B cell (primary cell): ENCODE data around the gene AP2S1. TPM values are rescaled to one million over a fixed set of nuclear protein-coding genes. Genes with fewer than 3 reads are reported as not detected.

Experiments used
- ATAC-seq: fragments of 200-7000 bp; cut with Tn5 transposase; one replicate; pipeline ENCODE4 v1.10.0; 2021; ENCODE audit warnings: low read depth, mild to moderate bottlenecking, moderate number of reproducible peaks, moderate library complexity
- CTCF ChIA-PET: fragments of 350-600 bp; sonication (Branson Sonifier 250); formaldehyde crosslinking; loops from one replicate; lab custom pipeline; 2021; ENCODE audit warnings: antibody characterized with exemption, inconsistent platforms; lab: Charles Lee
- POLR2A ChIA-PET: fragments of 350-600 bp; sonication (Branson Sonifier 250); formaldehyde crosslinking; loops from one replicate; lab custom pipeline; 2021; ENCODE audit warnings: antibody characterized with exemption; lab: Charles Lee
- DNase-seq: peaks from one replicate; pipeline ENCODE4 v3.0.0; 2013
- H2AFZ ChIP-seq: 2 replicates; pipeline ENCODE4 v1.6.1; 2012; ENCODE audit warnings: mild to moderate bottlenecking, low read depth, low read length; ENCODE audit not compliant: insufficient read depth, poor library complexity, severe bottlenecking
- H3K27ac ChIP-seq, 2 donors: 1 replicate in 1 of 2; 2 replicates in 1 of 2; pipeline ENCODE4 v1.5.1; 2012 to 2013; ENCODE audit warnings: low read length in 2 of 2, mild to moderate bottlenecking in 2 of 2, moderate library complexity in 1 of 2
- H3K27me3 ChIP-seq, 4 experiments: fragments of 200-600 bp in 1 of 4; sonication (generic) in 1 of 4; replicated peaks in 1 of 4; 1 replicate in 2 of 4; 2 replicates in 2 of 4; pipeline versions ENCODE4 v1.6.1 to v1.7.0; 2013 to 2016; ENCODE audit warnings: low read length in 3 of 4, mild to moderate bottlenecking in 2 of 4, mixed read lengths in 1 of 4, moderate library complexity in 1 of 4; ENCODE audit not compliant: insufficient read depth in 4 of 4, control insufficient read depth in 3 of 4; ENCODE audit errors: control extremely low read depth in 1 of 4
- H3K36me3 ChIP-seq, 2 experiments: replicated peaks in 1 of 2; 1 replicate in 1 of 2; 2 replicates in 1 of 2; pipeline versions ENCODE4 v1.6.1 to v1.7.1; 2013; ENCODE audit warnings: low read length in 1 of 2; ENCODE audit not compliant: insufficient read depth in 2 of 2, control insufficient read depth in 1 of 2; ENCODE audit errors: control extremely low read depth in 1 of 2, extremely low read depth in 1 of 2
- H3K4me1 ChIP-seq, 2 donors: fragments of 200-600 bp in 1 of 2; sonication (generic) in 1 of 2; 1 replicate in 1 of 2; 2 replicates in 1 of 2; pipeline versions ENCODE4 v1.5.1 to v1.6.1; 2013 to 2017; ENCODE audit warnings: low read length in 2 of 2; ENCODE audit not compliant: control insufficient read depth in 2 of 2, insufficient read depth in 2 of 2
- H3K4me2 ChIP-seq: replicated peaks from 2 replicates; pipeline ENCODE3; 2012; ENCODE audit warnings: mild to moderate bottlenecking, low read depth, low read length; ENCODE audit not compliant: poor library complexity, severe bottlenecking
- H3K4me3 ChIP-seq, 5 experiments: fragments of 200-600 bp in 1 of 5; sonication (generic) in 1 of 5; 1 replicate in 3 of 5; 2 replicates in 2 of 5; pipeline versions ENCODE4 v1.5.1 to v1.7.0; 2011 to 2016; ENCODE audit warnings: low read length in 4 of 5, mild to moderate bottlenecking in 4 of 5, low read depth in 2 of 5, control low read depth in 1 of 5, moderate library complexity in 1 of 5; ENCODE audit not compliant: insufficient read depth in 1 of 5; ENCODE audit errors: control extremely low read depth in 1 of 5, extremely low read depth in 1 of 5
- H3K79me2 ChIP-seq: fragments of 200-600 bp; sonication (generic); one replicate; pipeline ENCODE4 v1.6.0; 2016; ENCODE audit warnings: low read length; ENCODE audit not compliant: control insufficient read depth, insufficient read depth
- H3K9ac ChIP-seq: fragments of 200-600 bp; sonication (generic); 2 replicates; pipeline ENCODE4 v1.6.1; 2017; ENCODE audit warnings: mild to moderate bottlenecking, low read length, moderate library complexity
- H3K9me3 ChIP-seq, 3 donors: one replicate each; pipeline versions ENCODE4 v1.6.1 to v1.7.1; 2013; ENCODE audit warnings: low read length in 2 of 3; ENCODE audit not compliant: control insufficient read depth in 2 of 3, insufficient read depth in 1 of 3; ENCODE audit errors: control extremely low read depth in 1 of 3
- H4K20me1 ChIP-seq: 2 replicates; pipeline ENCODE4 v1.6.0; 2012; ENCODE audit warnings: mild to moderate bottlenecking, low read length; ENCODE audit not compliant: insufficient read depth, control insufficient read depth, poor library complexity, severe bottlenecking
- H3K27ac Mint-ChIP-seq: one replicate; pipeline ENCODE4 v1.8.0; 2021; ENCODE audit warnings: mixed read lengths
- H3K27me3 Mint-ChIP-seq: one replicate; pipeline ENCODE4 v1.8.0; 2021; ENCODE audit warnings: mixed read lengths
- H3K4me1 Mint-ChIP-seq: one replicate; pipeline ENCODE4 v1.8.0; 2021; ENCODE audit warnings: mixed read lengths
- H3K4me3 Mint-ChIP-seq: one replicate; pipeline ENCODE4 v1.8.0; 2021; ENCODE audit warnings: mixed read lengths
- H3K9me3 Mint-ChIP-seq: one replicate; pipeline ENCODE4 v1.8.0; 2022; ENCODE audit warnings: mixed read lengths; ENCODE audit not compliant: insufficient read depth
- CTCF ChIP-seq: fragments of 200-600 bp; IDR thresholded peaks from one replicate; pipeline ENCODE4 v1.8.0; 2022; ENCODE audit warnings: antibody characterized with exemption, mild to moderate bottlenecking
- EZH2 ChIP-seq: IDR thresholded peaks from 2 replicates; pipeline ENCODE4 v1.6.1; 2012; ENCODE audit warnings: borderline replicate concordance, low read depth, mild to moderate bottlenecking, moderate library complexity, low read length; ENCODE audit not compliant: insufficient read depth, poor library complexity, severe bottlenecking
- WGBS: methylation state at CpG from one replicate; pipeline ENCODE4 v1.1.5; 2013; ENCODE audit warnings: missing lambda C conversion rate; ENCODE audit not compliant: insufficient coverage; 5-methylcytosine and 5-hydroxymethylcytosine counted together
- intact Hi-C: fragments of 100-400 bp; cut with micrococcal nuclease; formaldehyde crosslinking; loops from one replicate; pipeline ENCODE4 v1.10.0; 2022
- polyA plus RNA-seq: library from polyadenylated mRNA; depleted of rRNA; stranded (reverse); fragments of >200 nt; gene quantifications from 2 replicates; pipeline ENCODE4 v1.2.3, GENCODE V29; 2012
- total RNA-seq, 2 donors: library from RNA; stranded (reverse); fragments of 120-200 nt in 1 of 2; gene quantifications; 1 replicate in 1 of 2; 2 replicates in 1 of 2; pipeline versions ENCODE4 v1.2.3 to v1.2.4, GENCODE V29; 2013 to 2022

AP2S1 gene
- total and polyA plus RNA-seq, 2 donors (not counting 1 experiment from before 2014, with no cell fraction given), result 47.2 to 51.3 TPM

GRCh38 chr19:46802152-46802551, 48.5 kb downstream of the AP2S1 start:
- Histone ChIP-seq H3K9ac (no peak overlapping the region), H3K27ac (no peak overlapping the region), H3K9me3 (no peaks in the 10 kb centered on the region), H3K4me1 (no peaks in the 10 kb centered on the region), H3K27me3 (no peaks in the 10 kb centered on the region), H3K4me2 (no peak overlapping the region), H4K20me1 (no peaks in the 10 kb centered on the region), H3K4me3 (no peak overlapping the region), H3K36me3 (no peaks in the 10 kb centered on the region), H2AFZ (no peak overlapping the region), H3K79me2 (no peaks in the 10 kb centered on the region)
- DNase-seq, result no peak
- H3K9me3 Mint-ChIP-seq, result no peaks in the 10 kb centered on the region
- H3K27ac Mint-ChIP-seq, result no peak overlapping the region
- no peaks in the 10 kb centered on the region for H3K27me3 Mint-ChIP-seq
- WGBS, result 100% methylated on average over 4 of the region's 5 CpGs
- ChIA-PET CTCF (no interaction called here), POLR2A (interaction anchor here (0.7 kb wide), 2 partner anchors 10 to 155 kb away, joined by 3 to 4 read pairs; no protein-coding TSS in a partner anchor)
- ATAC-seq, result no peak
- intact Hi-C loops, result no loop called here
- H3K4me3 Mint-ChIP-seq, result no peak overlapping the region
- TF ChIP-seq EZH2 (no peak), CTCF (no peak)
- H3K4me1 Mint-ChIP-seq, result no peaks in the 10 kb centered on the region

DNA sequence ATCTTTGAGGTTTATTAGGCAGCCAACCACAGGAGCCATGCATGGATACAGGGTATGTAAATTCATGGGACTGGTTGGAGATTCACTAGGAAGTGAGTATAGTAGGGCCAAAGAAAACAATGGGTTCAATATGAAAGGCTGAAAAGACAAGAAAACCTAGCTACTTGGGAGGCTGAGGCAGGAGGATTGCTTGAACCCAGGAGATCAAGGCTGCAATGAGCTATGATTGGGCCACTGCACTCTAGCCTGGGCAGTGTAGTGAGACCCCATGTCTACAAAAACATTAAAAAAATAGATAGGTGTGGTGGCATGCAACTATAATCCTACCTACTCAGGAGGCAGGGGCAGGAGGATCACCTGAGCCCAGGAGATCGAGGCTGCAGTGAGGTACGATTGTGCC, 51.9 kb downstream of the AP2S1 start:
- Histone ChIP-seq H3K9me3 (no peaks in the 10 kb centered on the region), H3K9ac (no peak overlapping the region), H3K79me2 (no peaks in the 10 kb centered on the region), H3K27me3 (no peaks in the 10 kb centered on the region), H2AFZ (no peak overlapping the region), H3K27ac (no peak overlapping the region), H3K36me3 (no peaks in the 10 kb centered on the region), H3K4me1 (no peaks in the 10 kb centered on the region), H4K20me1 (no peaks in the 10 kb centered on the region), H3K4me2 (no peak overlapping the region), H3K4me3 (no peak overlapping the region)
- Mint-ChIP-seq H3K9me3 (no peaks in the 10 kb centered on the region), H3K27ac (no peak overlapping the region), H3K27me3 (peaks cover 2% of the 10 kb centered on the region), H3K4me3 (no peak overlapping the region), H3K4me1 (no peaks in the 10 kb centered on the region)
- POLR2A ChIA-PET, result interaction anchor here (0.6 kb wide), 1 partner anchor 420 kb away, joined by 3 read pairs; no protein-coding TSS in a partner anchor
- CTCF ChIA-PET, result interaction anchor here (0.6 to 1.6 kb wide), 4 partner anchors 11 to 46 kb away, joined by 3 to 6 read pairs (median 4); partner anchors contain the start of gene SLC1A5
- WGBS, result no CpG with 5 or more reads among the region's 2 CpGs
- intact Hi-C loops, result no loop called here
- ATAC-seq (no peak), DNase-seq (no peak)
- TF ChIP-seq EZH2, result no peak
- no peak for TF ChIP-seq CTCF
